Keratinocyte (primary cell): ENCODE data around the gene PPFIBP2.

ENCODE experiments used
- CTCF ChIP-seq, 3 experiments: IDR thresholded peaks in 1 of 3; conservative IDR thresholded peaks in 1 of 3; optimal IDR thresholded peaks in 1 of 3; 2 replicates in 2 of 3; 3 replicates in 1 of 3; pipeline versions ENCODE3 to v1.5.1; 2011; ENCODE audit warnings: low read length in 3 of 3, mild to moderate bottlenecking in 3 of 3, moderate library complexity in 2 of 3, control low read depth in 1 of 3, inconsistent platforms in 1 of 3; ENCODE audit not compliant: insufficient read depth in 2 of 3; ENCODE audit errors: extremely low read depth in 1 of 3
- EZH2 ChIP-seq: IDR thresholded peaks from one replicate; pipeline ENCODE4 v1.6.1; 2012; ENCODE audit warnings: inconsistent platforms, mild to moderate bottlenecking, low read length, moderate library complexity

DNA sequence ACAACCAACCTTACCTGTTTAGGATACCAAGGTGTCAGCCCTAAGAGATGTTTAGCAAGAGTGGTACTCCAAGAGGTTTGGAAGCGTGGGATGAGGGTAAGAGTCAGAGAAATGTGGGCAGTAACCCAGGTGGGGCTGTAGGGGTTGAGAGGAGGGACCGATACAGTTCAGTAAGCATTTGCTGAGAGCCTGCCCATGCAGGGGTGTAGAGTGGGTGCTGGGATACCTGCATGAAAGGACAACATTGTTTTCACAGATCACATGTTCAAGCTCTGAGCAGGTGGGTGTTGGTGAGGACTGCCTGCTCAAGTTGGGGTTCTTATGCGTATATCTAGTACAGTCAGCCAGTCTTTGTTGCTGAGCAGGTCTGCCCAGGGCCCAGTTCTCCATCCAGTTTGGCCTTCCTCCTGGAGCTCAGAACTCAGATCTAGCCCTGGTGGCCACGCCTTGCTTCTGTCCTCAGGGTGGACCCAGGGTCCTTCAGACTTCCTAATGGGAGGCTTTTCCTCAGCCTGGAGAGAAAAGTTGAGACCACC is 14.8 kb downstream of the PPFIBP2 start:
- TF ChIP-seq CTCF (optimal IDR thresholded peaks at IDR 0.05 in 1 of 3, IDR thresholded peaks at IDR 0.05 in 1 of 3, conservative IDR thresholded peaks at IDR 0.05 in 1 of 3; ENCODE audit: extremely low read depth in 1 of 3, insufficient read depth in 2 of 3, low read length in 3 of 3) = no peak
- TF ChIP-seq EZH2 = no peak
